Measurements from ENCODE around the gene CPAMD8. TPM values are rescaled to one million over a fixed set of nuclear protein-coding genes. Genes with fewer than 3 reads are reported as not detected.

CPAMD8 gene
- total RNA-seq (2014; rRNA removed; shearing (Covaris generic)), result 0.10 TPM in 1 of 2 replicates, not detected in the other
- not detected in 2 replicates for polyA plus RNA-seq (2014; cell fraction: nucleus; rRNA removed)

- DNase-seq (ENCODE audit: extremely low read depth, low read depth), result no peak
Observed at GRCh38 chr19:17026706-17027534, at the start of gene CPAMD8. Gene CPAMD8, minus strand, starts transcription at chr19:17026810. Its CDS starts 168 bp downstream, at chr19:17026642.

- DNase-seq (ENCODE audit: extremely low read depth, low read depth), result no peak
Observed at GRCh38 chr19:17075864-17076542, 49.4 kb upstream of the CPAMD8 start.

- peak; percentile 96 for DNase-seq (ENCODE audit: extremely low read depth, low read depth)
Observed at GRCh38 chr19:17075035-17075863, 48.6 kb upstream of the CPAMD8 start, which contains the start of the genes HAUS8 and MYO9B. Gene HAUS8, minus strand, starts transcription at chr19:17075452. Its CDS starts 30 bp downstream, at chr19:17075422. Gene MYO9B, plus strand, starts transcription at chr19:17075777. Its CDS starts 25,941 bp downstream, at chr19:17101718.

- no peak for DNase-seq (ENCODE audit: extremely low read depth, low read depth)
Observed at GRCh38 chr19:17074634-17075034, 48.0 kb upstream of the CPAMD8 start.

- no peak for DNase-seq (ENCODE audit: extremely low read depth, low read depth)
Observed at GRCh38 chr19:17073869-17074633, 47.4 kb upstream of the CPAMD8 start.

GRCh38 chr19:17070912-17071311 is 44.3 kb upstream of the CPAMD8 start:
- no peak for DNase-seq (ENCODE audit: extremely low read depth, low read depth)

- DNase-seq (ENCODE audit: extremely low read depth, low read depth), result no peak
Observed at GRCh38 chr19:17070421-17070820, 43.8 kb upstream of the CPAMD8 start.

GRCh38 chr19:17069193-17069592 is 42.6 kb upstream of the CPAMD8 start:
- DNase-seq (ENCODE audit: extremely low read depth, low read depth), result no peak

GRCh38 chr19:17063428-17063827 is 36.8 kb upstream of the CPAMD8 start:
- no peak for DNase-seq (ENCODE audit: extremely low read depth, low read depth)

- DNase-seq (ENCODE audit: extremely low read depth, low read depth), result no peak
Observed at GRCh38 chr19:17061691-17062090, 35.1 kb upstream of the CPAMD8 start.

GRCh38 chr19:17061205-17061604 is 34.6 kb upstream of the CPAMD8 start:
- no peak for DNase-seq (ENCODE audit: extremely low read depth, low read depth)

- DNase-seq (ENCODE audit: extremely low read depth, low read depth), result no peak
Observed at GRCh38 chr19:17060802-17061201, 34.2 kb upstream of the CPAMD8 start.

GRCh38 chr19:17058236-17058635 is 31.6 kb upstream of the CPAMD8 start:
- no peak for DNase-seq (ENCODE audit: extremely low read depth, low read depth)

GRCh38 chr19:17055636-17056035 is 29.0 kb upstream of the CPAMD8 start:
- DNase-seq (ENCODE audit: extremely low read depth, low read depth), result no peak

- DNase-seq (ENCODE audit: extremely low read depth, low read depth), result no peak
Observed at GRCh38 chr19:17054746-17055145, 28.1 kb upstream of the CPAMD8 start.

- peak; percentile 44 for DNase-seq (ENCODE audit: extremely low read depth, low read depth)
Observed at GRCh38 chr19:17052439-17052838, 25.8 kb upstream of the CPAMD8 start.

GRCh38 chr19:17049711-17050280 is 23.2 kb upstream of the CPAMD8 start:
- DNase-seq (ENCODE audit: extremely low read depth, low read depth), result no peak

GRCh38 chr19:17048885-17049453 is 22.4 kb upstream of the CPAMD8 start:
- no peak for DNase-seq (ENCODE audit: extremely low read depth, low read depth)

GRCh38 chr19:17045907-17046502 is 19.4 kb upstream of the CPAMD8 start:
- no peak for DNase-seq (ENCODE audit: extremely low read depth, low read depth)

Measured in NCI-H460 (cell line).